ENCODE measurements around the gene UPF1. TPM values are rescaled to one million over a fixed set of nuclear protein-coding genes. Genes with fewer than 3 reads are reported as not detected.

Gene UPF1
- total and polyA plus RNA-seq, 12 donors = 27.6 to 141 (median 72.3) TPM

GRCh38 chr19:18861235-18861634 is 29.5 kb downstream of the UPF1 start:
- Histone ChIP-seq H3K36me3 (replicated peaks in 1 of 2) (peaks cover 0 to 100% of the 10 kb centered on the region in 2 donors), H3K27me3 (no peaks in the 10 kb centered on the region), H3K27ac (no peak overlapping the region), H3K4me3 (no peak overlapping the region), H3K9me3 (replicated peaks in 1 of 3) (no peaks in the 10 kb centered on the region), H3K4me1 (replicated peaks in 1 of 2) (peaks cover 0 to 4% of the 10 kb centered on the region in 2 donors)
- WGBS, 4 donors = 68 to 82% (median 79%) methylated on average over 8 to 9 of the region's 9 CpGs
- DNase-seq = no peak
- intact Hi-C loops (cut with DNase I) = no loop called here
- TF ChIP-seq CTCF (IDR thresholded peaks at IDR 0.05) (no peak), POLR2A (IDR thresholded peaks at IDR 0.05) (no peak)

- H3K27ac ChIP-seq = no peak overlapping the region
- no peak overlapping the region for H3K4me3 ChIP-seq
- peaks cover 0 to 4% of the 10 kb centered on the region in 2 donors for H3K4me1 ChIP-seq (replicated peaks in 1 of 2)
- H3K9me3 ChIP-seq (replicated peaks in 1 of 3) = no peaks in the 10 kb centered on the region
- WGBS, 4 donors = 87 to 91% (median 89%) methylated on average over 10 to 12 of the region's 12 CpGs
- H3K36me3 ChIP-seq (replicated peaks in 1 of 2) = peaks cover 0 to 98% of the 10 kb centered on the region in 2 donors
- DNase-seq = no peak
- H3K27me3 ChIP-seq = no peaks in the 10 kb centered on the region
- TF ChIP-seq CTCF (IDR thresholded peaks at IDR 0.05) (no peak), POLR2A (IDR thresholded peaks at IDR 0.05) (no peak)
- intact Hi-C loops (cut with DNase I) = no loop called here
These were observed 30.2 kb downstream of the UPF1 start for GRCh38 chr19:18861917-18862316.

GRCh38 chr19:18862976-18863842 is 31.4 kb downstream of the UPF1 start:
- DNase-seq = no peak
- H3K27ac ChIP-seq = no peak overlapping the region
- peaks cover 0 to 98% of the 10 kb centered on the region in 2 donors for H3K36me3 ChIP-seq (replicated peaks in 1 of 2)
- intact Hi-C loops (cut with DNase I) = no loop called here
- no peaks in the 10 kb centered on the region for H3K9me3 ChIP-seq (replicated peaks in 1 of 3)
- peaks cover 0 to 4% of the 10 kb centered on the region in 2 donors for H3K4me1 ChIP-seq (replicated peaks in 1 of 2)
- 83 to 90% (median 87%) methylated on average over 12 to 33 of the region's 33 CpGs for WGBS, 4 donors
- TF ChIP-seq POLR2A (IDR thresholded peaks at IDR 0.05) (no peak), CTCF (IDR thresholded peaks at IDR 0.05) (no peak)
- no peak overlapping the region for H3K4me3 ChIP-seq
- no peaks in the 10 kb centered on the region for H3K27me3 ChIP-seq

- H3K4me3 ChIP-seq = no peak overlapping the region
- no peak for DNase-seq
- TF ChIP-seq POLR2A (IDR thresholded peaks at IDR 0.05) = no peak
- no peak for TF ChIP-seq CTCF (IDR thresholded peaks at IDR 0.05)
- peaks cover 0 to 95% of the 10 kb centered on the region in 2 donors for H3K36me3 ChIP-seq (replicated peaks in 1 of 2)
- H3K27ac ChIP-seq = no peak overlapping the region
- 73 to 89% (median 78%) methylated on average over 7 to 16 of the region's 16 CpGs for WGBS, 4 donors
- no peaks in the 10 kb centered on the region for H3K9me3 ChIP-seq (replicated peaks in 1 of 3)
- intact Hi-C loops (cut with DNase I) = no loop called here
- no peaks in the 10 kb centered on the region for H3K27me3 ChIP-seq
- H3K4me1 ChIP-seq (replicated peaks in 1 of 2) = peaks cover 0 to 4% of the 10 kb centered on the region in 2 donors
These were observed 32.1 kb downstream of the UPF1 start for GRCh38 chr19:18863843-18864362.

All from adrenal gland (tissue), 12 donors.